HG02759 (cell line): Measurements from ENCODE around the gene EPHB1.

Experiments used
- ATAC-seq: cut with Tn5 transposase; IDR thresholded peaks from one replicate; pipeline ENCODE4 v1.9.1; 2021; ENCODE audit warnings: mild to moderate bottlenecking, moderate library complexity; ENCODE audit not compliant: unreplicated experiment

The EPHB1 gene

DNA sequence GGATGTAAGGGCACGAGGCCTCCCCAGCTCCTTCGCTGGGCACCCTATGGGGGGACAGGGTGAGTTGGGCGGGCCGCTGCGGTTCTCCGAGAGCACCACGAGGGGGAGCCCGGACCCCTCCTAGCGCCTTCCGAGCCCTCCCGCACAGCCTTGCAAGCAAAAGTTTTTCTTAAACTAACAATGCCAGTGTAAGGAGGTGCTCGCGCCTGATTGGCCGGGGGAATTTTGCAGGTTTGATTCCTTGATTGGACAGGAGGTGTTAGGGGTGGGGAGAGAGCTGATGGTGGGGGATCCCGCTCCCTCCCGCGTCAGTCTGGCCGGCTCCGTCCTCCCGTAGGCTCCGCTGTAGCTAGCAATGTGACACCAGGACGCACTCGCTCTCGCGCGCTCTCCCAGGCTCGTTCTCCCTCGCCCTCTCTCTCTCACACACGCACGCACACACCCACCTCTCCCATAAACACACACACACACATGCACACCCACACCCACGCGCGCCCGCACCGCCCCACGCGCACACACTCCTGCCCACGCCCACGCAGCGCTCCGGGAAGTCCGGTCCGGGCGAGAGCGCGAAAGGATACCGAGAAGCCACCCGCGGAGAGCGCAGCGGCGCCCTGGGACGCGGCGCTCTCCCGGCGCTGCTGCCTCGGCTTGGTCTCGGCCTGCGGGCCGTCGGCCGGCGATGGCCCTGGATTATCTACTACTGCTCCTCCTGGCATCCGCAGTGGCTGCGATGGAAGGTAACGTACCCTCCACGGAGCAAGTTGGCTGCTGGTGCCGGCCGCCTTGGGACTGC is at the start of gene EPHB1:
TSS of gene EPHB1 (plus strand) at position 311 of the 796 bp plus-strand sequence.
- peak; percentile 76 for ATAC-seq

DNA sequence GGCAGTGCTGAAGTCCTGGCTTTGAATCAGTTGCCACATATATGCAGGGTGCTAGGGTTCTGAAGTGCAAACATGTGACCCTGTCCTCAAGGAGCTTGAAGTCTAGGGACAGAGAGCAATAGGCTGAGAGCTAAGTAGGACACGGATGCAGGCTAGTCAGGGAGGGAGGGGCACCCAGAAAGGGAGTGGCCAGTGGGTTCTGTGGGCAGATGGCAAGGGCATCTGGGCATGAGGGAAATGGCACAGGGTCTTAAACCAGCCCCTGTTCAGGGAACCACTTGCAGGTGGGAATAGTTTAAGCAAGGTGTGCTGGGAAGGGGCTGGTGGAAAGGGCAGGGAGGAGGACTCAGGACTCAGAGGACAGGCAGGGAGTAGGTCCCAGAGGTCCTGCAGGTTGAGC is 46.4 kb upstream of the EPHB1 start:
- no peak for ATAC-seq

DNA sequence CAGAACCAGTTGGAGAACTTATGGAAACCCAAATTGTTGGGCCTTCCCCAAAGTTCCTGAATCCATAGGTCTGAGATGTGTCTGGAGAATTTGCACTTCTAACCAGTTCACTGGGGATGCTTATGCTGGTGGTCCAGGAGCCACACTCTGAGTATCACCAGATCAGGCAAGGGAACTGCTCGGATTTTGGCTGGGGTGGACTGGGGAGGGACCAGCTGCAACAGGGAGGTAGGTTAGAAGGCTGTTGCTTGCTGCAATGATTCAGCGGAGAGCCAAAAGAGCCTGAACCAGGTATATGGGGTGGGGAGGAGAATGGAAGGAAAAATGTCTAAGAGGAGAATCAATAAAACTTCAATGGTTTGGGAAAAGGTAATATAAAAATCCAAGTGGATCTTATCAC is 45.9 kb upstream of the EPHB1 start:
- no peak for ATAC-seq

- ATAC-seq = no peak
Observed at GRCh38 chr3:134749802-134750553, 45.1 kb upstream of the EPHB1 start.

GRCh38 chr3:134751831-134752230 is 43.2 kb upstream of the EPHB1 start:
- ATAC-seq = no peak

DNA sequence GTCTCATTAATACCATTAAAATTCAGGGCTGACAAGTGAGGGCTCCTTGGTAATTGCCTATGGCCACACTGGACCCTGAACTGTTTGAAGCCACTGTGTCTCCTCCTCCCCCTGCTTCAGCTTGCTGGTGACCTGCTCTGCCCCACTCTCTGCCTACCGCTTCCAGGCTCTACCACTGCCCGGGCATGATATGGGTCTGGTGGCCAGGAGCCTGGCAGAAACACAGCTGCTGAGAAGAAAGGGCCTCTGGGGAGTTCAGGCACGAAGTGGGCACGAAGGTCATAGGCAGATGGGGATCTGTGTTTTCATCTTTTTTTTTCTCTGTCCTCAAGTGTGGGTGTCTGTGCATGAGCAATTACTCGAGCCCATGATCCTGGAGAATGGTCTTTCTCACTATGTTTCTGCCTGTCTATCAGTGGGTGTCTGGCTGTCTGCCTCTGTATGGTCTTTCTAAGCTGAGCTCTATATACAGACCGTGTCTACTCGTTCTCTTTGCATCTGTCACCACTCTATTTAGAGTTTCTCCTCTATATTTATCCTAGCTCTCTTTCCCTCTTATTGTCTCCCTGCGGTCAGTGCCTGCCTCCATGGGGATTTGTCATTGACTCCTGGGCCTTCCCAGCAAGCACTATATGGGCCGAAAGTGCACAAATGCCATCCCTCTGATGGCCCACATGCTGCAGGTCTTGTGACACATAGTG is 42.1 kb upstream of the EPHB1 start:
- ATAC-seq = no peak

GRCh38 chr3:134753999-134754742 is 40.9 kb upstream of the EPHB1 start:
- no peak for ATAC-seq

DNA sequence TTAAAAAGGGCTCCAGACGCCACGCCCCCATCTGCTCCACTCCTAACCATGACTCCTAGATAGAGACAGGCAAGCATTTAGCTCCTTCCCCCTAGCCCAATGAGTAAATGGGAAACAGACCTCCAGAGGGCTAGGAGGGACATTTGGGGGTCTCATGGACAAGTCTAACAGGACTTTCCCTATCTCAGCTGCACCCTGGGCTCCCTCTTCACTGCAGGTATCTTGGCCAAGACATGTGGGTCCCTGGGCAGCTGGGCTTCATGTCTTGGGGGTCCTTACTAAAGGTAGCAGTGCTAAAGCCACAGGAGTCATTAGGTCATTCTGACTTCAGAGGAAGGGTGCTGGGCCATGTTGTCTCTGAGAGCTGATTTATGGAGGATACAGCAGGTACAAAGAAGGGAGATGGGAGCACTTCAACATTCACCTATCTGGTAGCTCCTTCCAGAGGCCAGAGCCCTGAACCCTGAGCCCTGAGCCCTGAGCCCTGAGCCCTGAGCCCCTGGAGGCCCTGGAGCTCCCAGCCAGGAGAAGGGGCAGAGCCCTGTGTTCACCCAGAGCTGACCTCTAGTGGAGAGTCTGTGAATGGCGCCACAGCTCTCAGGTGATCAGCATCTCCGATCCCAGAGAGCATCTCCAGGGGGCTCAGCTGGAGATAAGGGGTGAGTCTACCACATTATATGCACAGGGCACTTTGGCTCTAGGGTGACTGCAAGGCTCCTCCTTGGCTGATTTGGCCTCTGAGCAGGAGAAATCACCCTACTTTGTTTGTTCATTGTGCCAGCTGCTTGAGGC is 40.1 kb upstream of the EPHB1 start:
- ATAC-seq = no peak

DNA sequence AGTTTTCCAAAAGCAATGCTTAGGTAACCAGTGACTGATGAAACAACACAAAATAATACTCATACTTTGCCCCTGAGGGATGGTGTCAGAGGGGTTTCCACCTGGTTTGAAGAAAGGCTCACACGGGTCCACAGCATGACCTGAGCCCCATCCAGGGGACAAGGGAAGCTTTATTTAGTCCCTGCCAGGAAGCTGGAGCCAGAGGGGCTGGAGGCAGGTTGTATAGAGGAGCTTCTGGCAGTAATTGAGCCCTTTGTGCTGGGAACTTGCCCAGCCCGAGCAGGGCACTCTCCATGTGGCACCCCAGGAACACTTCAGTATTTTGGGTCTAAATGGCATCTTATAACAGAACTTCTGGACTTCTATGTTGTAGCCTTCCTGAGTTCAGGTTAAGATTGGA is 39.2 kb upstream of the EPHB1 start:
- ATAC-seq = no peak

GRCh38 chr3:134757549-134758069 is 37.5 kb upstream of the EPHB1 start:
- no peak for ATAC-seq

GRCh38 chr3:134761213-134761612 is 33.8 kb upstream of the EPHB1 start:
- no peak for ATAC-seq

DNA sequence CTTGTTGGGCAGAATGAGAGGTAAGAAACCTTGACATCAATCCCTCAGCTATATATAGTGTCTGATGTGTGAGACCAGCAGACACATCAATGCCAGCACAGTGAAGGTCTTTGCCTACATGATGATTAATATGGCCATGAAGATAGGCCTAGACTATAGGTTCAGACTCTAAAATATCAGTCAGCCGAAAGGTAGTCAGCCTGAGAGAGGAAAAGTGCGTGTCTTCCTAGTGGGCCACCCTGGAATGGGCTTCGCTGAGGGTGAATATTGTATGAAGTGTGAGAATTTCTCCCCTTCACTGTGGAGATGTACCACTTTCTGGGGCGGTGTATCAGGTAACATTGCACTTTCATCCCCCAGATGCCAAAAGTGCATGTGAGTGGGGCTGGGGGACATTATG is 33.0 kb upstream of the EPHB1 start:
- ATAC-seq = no peak

DNA sequence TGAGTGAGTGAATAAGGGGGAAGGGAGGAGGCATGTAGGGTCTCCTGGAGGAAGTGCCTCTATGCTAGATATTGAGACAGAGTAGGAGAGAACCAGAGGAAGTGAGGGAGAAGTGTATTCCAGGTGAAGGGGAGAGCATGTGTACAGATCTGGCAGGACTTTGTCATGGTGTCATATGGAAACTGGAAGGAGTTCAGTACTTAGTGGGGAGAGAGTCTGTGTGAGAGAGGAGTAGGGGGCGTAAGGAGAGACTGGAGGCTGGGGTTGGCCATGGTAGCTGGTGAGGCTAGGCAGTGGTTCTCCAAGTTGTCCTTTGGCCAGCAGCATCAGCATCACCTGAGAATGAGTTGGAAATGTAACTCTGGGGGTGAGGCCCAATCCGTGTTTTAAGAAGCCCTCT is 29.6 kb upstream of the EPHB1 start:
- no peak for ATAC-seq

GRCh38 chr3:134766290-134766689 is 28.8 kb upstream of the EPHB1 start:
- no peak for ATAC-seq

DNA sequence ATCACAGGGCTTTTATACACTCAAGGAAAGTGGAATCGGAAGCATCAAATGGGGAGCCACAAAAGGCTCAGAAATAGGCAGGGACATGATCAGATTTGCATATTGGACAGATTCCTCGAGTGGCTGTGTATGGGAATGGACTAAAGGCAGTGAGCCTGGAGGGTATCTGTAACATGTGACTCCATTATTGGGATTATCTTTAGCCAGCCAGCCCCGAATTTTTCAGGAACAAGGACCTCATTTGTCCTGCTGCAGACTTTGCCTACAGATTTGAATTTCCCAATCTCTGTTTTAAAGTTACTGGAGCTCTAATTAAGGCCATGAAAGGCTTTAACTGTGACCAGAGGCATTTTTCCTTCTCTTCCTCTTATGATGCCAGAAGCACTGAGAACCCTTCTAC is 26.9 kb upstream of the EPHB1 start:
- ATAC-seq = no peak

GRCh38 chr3:134768837-134769236 is 26.2 kb upstream of the EPHB1 start:
- no peak for ATAC-seq

- ATAC-seq = no peak
Observed at GRCh38 chr3:134769287-134769868, 25.7 kb upstream of the EPHB1 start.

- no peak for ATAC-seq
Observed at GRCh38 chr3:134772011-134772410, 23.0 kb upstream of the EPHB1 start.

DNA sequence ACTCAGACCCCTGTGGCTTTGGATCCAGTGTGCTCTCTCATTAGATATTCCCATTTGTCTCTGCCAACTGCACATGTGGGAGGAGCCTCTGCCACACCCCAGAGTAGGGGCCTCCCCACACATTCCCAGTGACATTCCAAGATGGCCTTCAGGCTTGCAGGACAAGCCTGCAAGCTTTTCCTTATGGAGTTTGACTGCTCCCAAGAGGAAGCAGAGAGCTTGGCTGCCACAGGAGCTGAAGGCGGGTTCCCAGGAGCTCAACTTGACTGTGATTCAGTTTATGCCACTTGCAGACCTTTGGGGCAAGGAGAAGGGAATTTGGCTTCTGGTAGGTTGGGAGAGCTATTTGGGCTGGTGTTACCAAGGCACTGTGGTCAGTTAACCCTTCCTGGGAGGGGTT is 22.5 kb upstream of the EPHB1 start:
- no peak for ATAC-seq

DNA sequence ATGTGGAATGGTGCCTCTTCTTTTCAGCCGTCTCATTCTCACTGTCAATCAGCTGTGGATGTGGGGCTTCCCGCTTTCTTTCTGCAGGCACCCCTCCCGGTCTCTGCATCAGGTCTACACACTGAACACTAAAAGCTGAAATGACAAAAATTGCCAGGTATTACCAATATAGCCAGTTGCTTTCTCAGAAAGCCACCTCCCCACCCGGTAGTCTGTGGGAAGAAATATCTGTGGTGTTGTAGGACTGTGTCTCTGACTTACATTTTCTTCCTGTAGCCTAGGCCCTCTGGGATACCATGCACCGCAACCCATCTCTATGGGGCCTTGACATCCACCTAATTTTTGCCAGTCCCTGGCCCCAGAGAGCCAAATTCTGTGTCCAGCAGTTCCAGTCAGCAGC is 19.2 kb upstream of the EPHB1 start:
- no peak for ATAC-seq
